ENCODE measurements around the gene CNNM3.
A peak's percentile ranks its signal among the peaks of the same experiment; 100 is the strongest.
"Not testable (repeated sequence)": the region's sequence is repeated elsewhere in the genome, so short reads cannot be mapped to it uniquely, and the experiment has no call there.

CNNM3 gene

DNA sequence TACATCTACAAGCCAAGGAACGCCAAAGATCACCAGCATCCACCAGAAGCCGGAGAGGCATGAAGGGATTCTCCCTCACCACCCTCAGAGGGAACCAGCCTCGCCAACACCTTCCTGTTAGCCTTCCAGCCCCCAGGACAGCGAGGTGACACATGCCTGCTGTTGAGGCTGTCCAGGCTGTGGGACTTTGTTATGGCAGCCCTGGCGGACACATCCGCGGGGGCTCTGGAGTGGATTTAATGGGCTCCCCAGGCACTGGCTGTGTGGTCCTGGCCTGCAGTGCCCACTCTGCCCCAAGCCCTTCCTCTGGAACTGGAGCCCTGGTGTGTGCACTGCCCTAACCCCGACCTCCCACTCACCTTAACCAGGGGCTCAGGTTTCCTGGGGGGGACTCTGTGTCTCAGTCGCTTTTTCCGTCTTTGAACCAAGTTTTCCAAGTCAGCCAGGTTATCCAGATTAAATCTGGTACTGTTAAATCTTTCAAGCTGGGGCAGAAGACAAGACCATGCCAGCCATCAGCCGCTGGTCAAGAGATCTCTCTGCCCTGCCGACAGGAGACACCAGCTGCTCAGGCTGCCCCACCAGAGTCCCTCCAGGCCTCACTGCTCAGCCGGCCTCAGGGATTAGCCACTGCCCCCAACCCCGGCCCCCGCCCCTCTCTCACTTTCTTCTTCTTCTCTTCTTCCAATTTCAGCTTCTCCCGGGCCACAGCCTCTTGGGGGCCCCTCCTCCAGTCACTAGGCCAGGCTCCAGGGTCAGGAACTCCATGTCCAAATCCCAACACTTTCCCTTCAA is 25.8 kb downstream of the CNNM3 start:
- DNase-seq (ENCODE audit: low read depth): no peak

DNA sequence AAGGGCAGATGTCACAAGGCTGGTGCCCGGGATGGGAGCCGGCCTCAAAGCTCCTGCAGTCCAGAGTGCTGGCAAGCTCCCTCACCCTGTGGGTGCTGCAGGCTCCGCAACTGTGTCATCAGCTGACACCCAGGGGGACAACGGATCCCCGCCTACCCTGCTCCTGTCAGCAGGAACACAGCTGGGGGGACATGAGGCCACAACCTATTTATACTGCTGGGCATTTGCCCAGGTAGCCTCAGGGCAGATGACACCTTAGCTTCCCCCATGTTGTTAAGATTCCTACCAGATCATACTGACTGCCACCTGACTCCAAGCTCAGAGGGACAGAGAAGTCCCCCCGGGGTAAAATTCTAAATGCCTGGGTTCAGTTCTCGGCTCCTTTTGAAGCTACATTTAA is 26.5 kb downstream of the CNNM3 start:
- no peak for DNase-seq (ENCODE audit: low read depth)

DNA sequence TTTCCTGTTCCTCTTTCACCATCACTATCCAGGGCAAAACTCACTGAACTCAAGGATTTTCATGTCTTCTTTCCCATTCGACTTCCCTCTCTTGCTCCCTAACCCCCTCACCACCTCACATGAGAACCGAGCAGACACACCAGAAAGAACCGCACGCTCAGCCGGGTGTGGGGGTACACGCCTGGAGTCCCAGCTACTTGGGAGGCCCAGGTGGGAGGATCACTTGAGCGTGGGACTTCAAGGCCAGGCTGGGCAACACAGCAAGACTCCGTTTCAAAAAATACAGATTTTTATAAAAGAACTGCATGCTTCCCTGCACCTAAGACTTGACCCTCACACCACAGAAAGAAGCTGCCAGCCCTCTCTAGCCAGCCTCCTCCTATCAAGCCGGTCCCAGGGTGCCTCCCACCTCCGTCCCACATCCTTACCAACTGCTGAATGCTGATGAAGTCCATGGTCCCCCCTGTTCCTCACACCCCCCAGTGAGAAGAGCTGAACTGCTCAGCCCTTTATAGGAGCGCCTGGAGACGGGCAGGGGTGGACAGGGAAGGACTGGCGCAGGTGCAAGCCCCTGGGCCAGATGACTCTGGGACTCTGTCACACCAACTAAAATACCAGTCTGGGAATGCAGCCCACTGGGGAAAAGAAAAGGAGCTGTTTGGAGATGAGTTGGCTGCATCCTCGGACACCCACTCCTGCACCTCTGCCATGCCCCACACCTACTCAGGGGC is 27.6 kb downstream of the CNNM3 start, which contains the start of gene ANKRD23:
TSS of gene ANKRD23 (minus strand) at position 484 of the 731 bp plus-strand sequence. CDS start at position 455, 29 bp downstream.
- no peak for DNase-seq (ENCODE audit: low read depth)

DNA sequence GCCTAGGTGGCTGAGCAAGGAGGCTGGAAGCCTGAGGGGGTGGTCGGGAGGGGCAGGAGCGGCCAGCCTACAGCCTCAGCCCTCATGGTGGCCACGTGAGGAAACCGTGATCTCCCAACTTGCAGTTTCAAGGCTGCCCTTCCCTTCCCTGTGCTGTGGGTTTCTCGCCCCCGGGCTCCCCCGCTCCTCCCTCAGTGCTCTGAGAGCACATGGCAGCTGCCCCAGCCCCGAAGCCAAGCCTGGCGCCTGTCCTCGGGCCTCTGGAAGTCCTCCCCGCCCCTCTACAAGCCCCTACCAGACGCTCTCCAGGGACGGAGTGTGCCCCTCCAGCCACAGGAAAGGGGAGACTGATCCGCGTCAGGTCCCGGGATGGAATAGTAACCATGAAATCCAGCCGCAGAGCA is 28.3 kb downstream of the CNNM3 start:
- no peak for DNase-seq (ENCODE audit: low read depth)

DNA sequence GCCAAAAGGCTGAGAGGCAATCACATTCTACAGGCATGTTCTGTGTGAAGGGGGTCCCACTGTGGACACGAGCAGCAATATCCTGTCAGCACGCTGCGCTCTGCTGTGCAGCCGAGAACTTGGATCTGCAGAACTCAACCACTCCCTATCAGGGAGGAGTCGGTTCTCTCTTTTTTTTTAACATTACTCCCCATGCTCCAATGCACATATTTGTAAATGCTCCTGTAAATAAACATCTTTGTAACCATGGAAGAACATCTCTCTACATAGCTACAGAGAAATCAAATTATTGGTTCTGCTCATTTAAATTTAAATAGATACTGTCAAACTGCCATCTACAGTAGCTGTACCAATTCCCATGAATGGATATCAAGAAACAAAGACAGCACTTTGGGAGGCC is 30.8 kb downstream of the CNNM3 start:
- DNase-seq (ENCODE audit: low read depth): no peak

DNA sequence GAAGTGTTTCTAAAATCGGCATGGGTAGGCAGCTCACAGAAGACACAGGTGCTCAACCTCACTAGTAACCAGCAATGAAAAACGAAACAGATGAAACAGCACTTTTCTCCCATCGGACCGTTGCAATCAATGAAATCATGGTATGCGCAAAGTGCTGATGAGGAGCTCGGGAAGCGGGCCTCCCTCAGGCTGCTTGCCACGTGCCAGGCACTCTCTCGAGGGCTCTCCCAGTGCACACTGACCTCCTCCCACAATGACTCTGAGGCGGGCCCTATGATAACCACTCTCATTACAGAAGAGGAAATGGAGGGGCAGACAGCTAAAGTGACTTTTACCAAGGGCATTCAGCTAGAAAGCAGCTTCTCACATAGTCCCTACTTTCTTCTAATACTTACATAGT is 31.5 kb downstream of the CNNM3 start:
- DNase-seq (ENCODE audit: low read depth): no peak

DNA sequence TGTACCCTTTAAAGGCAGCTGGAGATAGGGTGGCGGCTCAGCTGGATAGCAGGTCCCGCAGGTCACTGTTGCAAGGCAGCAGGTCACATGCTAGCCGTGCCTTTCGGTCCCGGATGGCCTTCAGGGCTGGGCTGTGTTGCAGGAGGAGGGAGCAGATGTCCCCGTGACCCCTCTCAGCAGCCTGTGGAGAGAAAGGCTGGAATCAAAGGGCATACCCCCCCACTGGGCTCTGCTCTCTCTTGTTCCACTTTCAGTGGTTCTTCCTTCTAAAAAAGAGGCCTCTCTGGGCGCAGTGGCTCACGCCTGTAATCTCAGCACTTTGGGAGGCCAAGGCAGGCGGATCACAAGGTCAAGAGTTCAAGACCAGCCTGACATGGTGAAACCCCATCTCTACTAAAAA is 32.2 kb downstream of the CNNM3 start:
- no peak for DNase-seq (ENCODE audit: low read depth)

DNA sequence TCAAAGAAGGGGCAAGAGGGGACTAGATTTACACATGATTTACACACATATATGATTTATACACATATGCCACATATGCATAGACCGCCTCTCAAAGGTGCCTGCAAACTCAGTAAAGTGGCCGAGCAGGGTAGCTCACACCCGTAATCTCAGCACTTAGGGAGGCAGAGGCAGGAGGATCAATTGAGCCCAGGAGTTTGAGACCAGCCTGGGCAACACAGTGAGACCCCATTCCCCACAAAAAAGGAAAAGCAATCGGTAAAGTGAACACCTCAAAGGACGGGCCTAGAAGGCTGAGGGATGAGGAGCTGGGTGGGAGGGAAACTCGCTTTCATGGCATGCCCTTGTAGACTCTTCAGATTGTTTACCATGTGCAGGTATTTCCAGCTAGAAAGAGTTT is 36.6 kb downstream of the CNNM3 start:
- no peak for DNase-seq (ENCODE audit: low read depth)

DNA sequence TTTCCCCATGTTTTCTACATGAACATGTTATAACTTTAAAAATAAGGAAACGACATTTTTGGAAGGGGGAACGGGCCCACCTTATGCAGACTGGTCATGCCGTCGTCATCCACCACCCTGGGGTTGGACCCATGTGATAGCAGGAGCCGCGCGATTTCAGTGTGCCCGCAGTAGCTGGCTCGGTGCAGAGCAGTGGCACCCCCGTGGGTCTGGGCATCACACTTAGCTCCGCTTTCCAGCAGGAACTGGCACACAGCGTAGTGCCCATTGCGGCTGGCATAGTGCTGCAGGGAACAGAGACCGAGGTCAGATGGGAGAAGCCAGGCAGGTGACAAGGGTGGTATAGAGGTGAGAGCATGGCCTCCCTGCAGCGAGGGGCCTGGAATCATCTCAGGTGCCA is 37.3 kb downstream of the CNNM3 start:
- DNase-seq (ENCODE audit: low read depth): no peak

DNA sequence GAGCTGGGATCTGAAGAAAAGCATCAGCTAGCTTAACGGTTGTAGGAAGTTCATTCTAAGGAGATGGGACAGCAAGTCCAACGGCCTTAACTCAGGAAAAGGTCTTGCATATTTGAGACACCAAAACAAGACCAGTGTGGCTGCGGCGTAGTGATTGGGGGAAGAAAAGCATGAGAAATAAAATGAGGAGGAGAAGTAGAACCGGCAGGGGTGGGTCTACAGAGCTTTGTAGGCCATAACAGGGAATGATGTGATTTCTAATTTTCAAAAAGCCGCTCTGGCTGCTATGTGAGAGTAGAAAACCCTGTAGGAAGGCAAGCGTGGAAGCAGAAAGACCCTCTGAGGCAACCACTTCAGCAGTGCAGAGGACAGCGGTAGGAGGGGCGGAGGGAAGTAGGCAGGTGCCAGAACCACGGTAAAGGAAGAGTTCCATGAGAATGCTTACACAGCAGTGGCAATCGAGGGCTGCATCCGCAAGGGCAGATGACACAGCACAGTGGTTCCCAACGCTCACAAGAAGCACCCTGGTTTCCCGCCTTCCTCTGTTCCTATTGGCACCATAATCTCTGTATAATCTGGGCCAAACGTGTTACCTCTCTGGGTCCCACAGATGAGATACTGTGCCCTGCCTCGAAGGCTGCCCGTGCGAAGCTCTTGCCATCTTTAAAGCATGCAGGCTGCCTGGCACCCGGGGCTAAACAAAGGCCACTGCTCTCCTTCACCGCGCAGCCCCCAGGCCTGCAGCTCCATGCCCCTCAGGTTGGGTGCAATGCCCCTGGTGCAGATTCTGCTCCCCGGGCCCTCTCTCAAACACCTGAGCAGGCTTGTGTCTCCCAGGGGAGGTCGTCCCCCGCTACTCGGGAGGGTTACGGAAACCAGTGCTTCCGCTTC is 41.0 kb downstream of the CNNM3 start:
- peak; percentile 24 for DNase-seq (ENCODE audit: low read depth)

DNA sequence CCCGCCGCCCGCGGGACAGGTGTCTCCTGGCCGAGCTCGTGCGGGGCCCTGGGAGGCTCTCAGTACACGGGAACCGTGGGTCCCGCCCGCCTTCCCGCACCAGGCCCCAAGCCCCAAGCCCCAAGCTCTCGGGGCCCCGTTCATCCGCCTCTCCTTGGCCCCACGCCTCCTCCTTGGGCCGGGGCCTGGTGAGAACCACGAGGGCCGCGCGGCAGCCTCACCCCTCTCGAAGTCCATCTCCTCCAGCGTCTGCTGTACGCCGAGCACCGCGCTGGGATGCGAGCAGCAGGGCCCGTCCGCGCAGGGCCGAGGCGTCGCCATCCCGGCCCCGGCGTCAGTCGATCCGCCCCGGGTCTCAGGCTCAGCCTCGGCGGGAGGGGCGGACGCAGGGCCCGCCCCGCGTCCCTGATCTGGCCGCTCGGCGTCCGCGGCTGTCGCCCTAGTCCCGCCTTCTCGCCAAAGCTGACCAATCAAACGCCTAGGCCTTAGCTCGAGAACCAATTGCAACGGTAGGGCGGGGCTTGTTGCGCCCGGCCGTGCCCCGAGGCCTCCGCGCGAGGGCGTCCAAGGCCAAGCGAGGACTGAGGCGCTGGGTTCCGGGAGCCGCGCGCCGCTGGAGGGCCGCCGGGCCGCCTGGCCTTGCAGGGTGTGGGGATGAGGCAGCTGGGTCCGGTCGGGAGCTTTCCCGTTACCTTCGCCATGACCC is 41.8 kb downstream of the CNNM3 start, which contains the start of gene ANKRD39:
TSS of gene ANKRD39 (minus strand) at position 350 of the 706 bp plus-strand sequence. CDS start at position 321, 29 bp downstream.
- peak; percentile 97 for DNase-seq (ENCODE audit: low read depth)

DNA sequence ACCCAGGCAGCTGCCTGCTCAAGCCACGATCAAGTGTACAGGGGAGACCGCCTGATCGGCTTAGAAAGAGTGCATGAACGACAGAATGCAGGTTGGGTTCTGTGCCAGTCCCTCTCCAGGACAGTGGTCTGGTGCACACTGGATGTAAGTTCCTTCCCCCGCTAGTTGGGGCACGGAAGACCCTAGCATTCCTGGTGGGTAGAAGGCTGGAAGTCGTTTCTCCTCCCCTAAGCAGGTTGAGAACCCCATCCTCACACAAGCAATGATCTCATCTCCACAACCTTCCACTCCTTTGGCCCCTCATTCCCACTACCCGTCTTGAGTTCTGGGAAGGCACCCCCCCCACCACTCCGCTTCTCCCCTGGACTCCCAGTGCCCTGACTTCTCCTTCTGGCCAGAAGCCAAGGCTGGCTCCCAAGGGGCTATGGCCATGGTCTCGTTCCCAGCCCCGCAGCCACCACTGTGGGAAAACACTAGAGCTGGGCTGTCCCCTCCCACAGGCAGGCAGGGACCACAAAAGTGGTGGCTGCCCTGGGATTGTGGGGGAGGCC is 43.1 kb downstream of the CNNM3 start:
- no peak for DNase-seq (ENCODE audit: low read depth)

DNA sequence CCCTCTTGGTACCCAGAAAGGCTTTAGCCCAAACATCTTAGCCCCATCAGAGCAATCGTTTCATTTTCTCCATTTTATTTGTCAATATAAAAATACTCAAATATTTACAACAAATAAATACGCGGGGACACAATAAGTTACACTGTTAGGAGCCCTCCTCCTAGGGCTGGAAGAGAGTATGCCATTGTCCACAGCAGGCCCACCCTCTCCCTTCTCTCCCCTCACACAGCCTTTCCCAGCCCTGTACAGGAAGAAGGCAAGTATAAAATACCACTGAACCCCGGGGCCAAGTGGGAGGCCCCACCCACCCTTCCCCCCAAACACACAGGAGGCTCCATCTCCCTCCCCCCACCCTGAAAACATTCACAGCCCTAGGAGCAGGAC is 43.6 kb downstream of the CNNM3 start:
- no peak for DNase-seq (ENCODE audit: low read depth)

DNA sequence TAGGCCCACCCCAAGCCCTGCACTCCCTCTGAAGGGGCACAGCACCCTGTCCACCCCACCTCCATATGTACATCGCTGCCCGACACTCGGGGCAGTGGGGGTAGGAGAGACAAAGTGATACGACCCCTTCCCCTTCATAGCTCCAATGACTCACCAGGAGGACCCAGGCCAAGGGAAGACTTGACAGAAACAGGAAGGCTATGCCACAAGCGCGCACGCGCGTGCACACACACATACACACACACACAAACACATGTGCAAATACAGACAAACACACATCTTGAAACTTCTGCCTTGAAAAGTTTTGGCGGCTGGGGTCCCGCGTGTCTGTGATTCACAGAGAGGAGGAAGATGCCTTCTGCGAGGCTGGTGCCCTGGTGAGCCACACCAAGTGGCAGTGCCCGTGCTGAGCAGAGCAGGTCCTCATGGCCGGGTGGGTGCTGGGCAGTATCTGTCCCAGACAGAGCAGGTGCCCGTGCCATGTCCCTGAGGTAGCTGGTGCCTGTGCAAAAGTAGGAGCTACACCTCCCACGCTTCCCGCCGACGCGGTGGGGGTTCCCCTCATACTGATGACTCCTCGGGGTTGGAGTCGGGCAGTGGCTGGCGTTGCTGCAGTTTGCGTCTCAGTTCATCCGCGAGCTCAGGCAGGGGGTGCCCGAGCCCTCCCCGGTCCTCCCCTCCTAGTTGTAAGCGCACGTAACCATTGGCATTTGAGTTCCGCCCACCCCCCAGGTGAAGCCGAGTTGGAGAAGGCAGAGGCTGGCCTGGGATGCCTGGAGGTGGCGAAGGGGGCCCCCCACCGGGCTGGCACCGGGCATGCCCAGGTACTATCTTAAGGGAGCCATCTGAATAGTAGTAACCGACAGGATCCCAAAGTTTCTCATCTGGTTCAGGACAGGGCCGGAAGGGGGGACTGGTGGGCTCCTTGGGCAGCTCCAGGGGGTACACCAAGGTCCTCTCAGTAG is 44.3 kb downstream of the CNNM3 start:
- peak; percentile 36 for DNase-seq (ENCODE audit: low read depth)

DNA sequence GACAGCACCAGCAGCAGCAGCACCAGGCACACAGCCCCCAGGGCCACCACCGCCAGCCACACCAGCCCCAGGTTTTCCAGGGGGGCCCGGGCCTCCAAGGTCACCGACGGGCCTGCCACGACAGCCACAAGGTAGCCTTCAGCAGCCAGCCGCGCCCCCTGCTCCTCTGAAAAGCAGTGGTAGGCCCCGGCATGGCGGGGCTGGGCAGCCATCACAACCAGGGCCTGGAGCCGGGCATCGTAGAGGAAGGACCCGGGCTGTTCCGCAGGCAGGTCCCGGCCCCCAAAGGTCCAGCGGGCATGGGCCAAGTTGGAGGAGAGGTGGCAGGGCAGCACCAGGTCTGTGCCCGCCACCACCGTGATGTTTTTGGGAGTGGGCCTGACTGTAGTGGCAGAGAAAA is 45.0 kb downstream of the CNNM3 start:
- DNase-seq (ENCODE audit: low read depth): no peak

DNA sequence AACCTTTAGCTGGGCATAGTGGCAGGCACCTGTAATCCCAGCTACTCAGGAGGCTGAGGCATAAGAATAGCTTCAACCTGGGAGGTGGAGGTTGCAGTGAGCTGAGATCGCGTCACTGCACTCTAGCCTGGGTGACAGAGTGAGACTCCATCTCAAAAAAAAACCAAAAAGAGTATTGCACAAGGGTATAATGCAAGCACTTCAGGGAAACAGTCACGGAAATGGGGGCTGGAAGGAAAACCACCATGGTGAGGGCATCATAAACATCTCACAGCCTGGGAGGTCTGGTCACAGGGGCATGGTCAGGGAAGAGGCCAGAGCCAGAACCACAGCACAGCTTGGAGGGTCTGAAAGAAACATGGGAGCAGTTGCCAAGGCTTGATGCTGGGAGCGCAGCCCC is 47.0 kb downstream of the CNNM3 start:
- not testable (repeated sequence) for DNase-seq (ENCODE audit: low read depth)

DNA sequence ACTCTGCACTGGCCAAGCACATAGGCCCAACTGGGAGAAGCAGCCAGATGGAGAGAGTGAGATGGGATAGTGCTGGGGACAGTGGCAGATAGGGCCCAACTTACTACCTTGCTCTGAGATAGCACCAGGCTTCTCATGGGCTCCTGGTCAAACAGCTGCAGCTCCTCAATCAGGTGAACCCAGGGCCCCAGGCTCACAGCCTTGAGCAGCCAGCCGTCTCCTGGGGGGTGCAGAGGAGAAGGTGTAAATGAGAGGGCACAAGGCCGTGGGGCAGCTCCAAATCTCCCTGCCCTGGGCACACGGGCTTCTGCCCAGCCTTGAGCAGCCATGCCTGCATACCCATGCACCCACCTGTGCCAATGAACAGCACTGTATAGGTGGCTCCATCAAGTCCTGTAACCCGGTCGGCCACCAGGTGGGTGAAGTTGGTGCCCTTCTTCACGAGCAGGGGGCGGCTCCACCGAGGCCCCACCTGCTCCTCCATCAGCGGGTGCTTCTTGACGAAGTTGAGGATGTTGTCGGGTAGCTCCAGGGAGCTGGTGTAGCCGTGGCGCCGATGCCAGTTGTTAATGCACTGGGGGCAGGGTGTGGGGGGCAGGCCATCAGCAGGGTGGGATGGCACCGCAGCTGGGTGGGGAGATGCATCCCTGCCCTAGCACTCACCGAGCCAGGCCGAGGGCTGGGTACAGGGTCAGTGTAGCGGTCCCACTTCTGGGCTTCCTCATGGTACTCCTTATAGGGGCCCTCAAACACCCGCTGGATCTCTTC is 47.7 kb downstream of the CNNM3 start:
- no peak for DNase-seq (ENCODE audit: low read depth)

DNA sequence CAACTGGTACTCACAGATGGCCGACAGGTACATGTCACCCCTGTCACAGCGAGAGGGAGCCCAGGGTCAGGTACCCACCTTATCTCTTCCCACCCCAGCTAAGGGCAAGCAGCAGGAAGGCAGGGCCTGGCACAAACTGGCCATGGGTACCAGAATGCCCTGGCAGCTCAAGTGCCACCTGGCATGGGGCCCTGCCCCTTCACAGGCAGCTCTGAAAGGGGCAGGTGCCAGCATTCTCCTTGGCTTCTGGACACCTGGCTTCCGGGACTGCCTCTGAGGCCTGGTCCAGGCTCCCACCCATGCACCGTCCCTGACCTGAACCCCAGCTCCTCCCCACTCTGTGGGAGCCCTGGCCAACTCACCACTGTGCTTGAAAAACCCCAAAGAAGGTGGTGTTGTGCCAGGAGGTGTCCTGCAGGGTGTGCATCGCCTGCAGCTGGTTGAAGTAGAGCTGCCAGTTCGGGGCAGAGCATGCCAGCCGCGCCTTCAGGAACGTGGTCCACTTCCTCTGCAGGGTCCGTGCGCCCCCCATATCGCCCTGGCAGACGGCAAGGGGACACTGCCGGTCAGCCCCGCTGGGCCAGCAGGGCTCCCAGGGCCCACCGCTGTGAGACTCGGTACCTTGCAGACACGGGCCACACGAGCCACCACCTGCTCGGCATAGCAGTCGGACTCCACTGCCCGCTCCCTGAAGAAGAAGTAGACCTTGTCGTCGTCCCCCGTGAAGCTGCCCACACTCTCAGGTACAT is 48.4 kb downstream of the CNNM3 start:
- no peak for DNase-seq (ENCODE audit: low read depth)

DNA sequence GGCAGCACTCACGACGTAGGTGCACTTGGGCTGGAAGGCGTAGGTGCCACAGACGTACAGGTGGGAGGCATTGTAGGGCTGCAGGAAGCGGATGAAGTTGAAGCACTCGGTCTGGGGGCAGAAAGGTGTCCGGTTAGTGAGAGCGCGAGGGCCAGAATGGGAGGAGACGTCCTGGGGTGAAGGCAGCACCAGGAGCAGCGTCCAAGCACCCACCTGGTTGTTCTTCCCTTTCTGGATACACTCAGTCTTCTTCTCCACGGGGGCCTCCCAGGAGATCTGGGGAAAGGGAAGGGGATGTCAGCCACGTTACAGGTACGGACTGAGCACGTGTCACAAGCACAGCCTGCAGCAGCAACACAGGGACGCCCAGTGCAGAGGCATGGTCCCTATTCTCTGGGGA is 49.6 kb downstream of the CNNM3 start:
- DNase-seq (ENCODE audit: low read depth): no peak
